HCT116 (cell line): ENCODE data around the gene SLC16A3.

Experiments
- CBX3 ChIP-seq: IDR thresholded peaks from 2 replicates; pipeline ENCODE4 v1.6.1; 2012; ENCODE audit warnings: low read depth
- CEBPB ChIP-seq: IDR thresholded peaks from 2 replicates; pipeline ENCODE4 v1.6.1; 2012; ENCODE audit warnings: low read depth
- ELF1 ChIP-seq: IDR thresholded peaks from 2 replicates; pipeline ENCODE4 v1.6.1; 2012; ENCODE audit warnings: low read depth, borderline replicate concordance
- EZH2 ChIP-seq: fragments of 200-600 bp; sonication (generic); IDR thresholded peaks from 2 replicates; pipeline ENCODE4 v1.6.1; 2017; ENCODE audit warnings: antibody characterized with exemption, mixed run types
- EZH2phosphoT487 ChIP-seq: fragments of 200-600 bp; IDR thresholded peaks from 2 replicates; pipeline ENCODE4 v1.6.1; 2018; ENCODE audit warnings: antibody characterized with exemption, borderline replicate concordance
- FOSL1 ChIP-seq: IDR thresholded peaks from 2 replicates; pipeline ENCODE4 v1.6.1; 2012; ENCODE audit warnings: low read depth
- JUND ChIP-seq: IDR thresholded peaks from 2 replicates; pipeline ENCODE4 v1.6.1; 2012
- POLR2A ChIP-seq: IDR thresholded peaks from 2 replicates; pipeline ENCODE4 v1.7.0; 2011; ENCODE audit warnings: borderline replicate concordance; ENCODE audit not compliant: insufficient read depth, insufficient read length; ENCODE audit errors: extremely low read depth
- POLR2AphosphoS5 ChIP-seq: IDR thresholded peaks from 2 replicates; pipeline ENCODE4 v1.6.1; 2011; ENCODE audit warnings: mild to moderate bottlenecking, low read depth, low read length, moderate library complexity
- SRF ChIP-seq: IDR thresholded peaks from 2 replicates; pipeline ENCODE4 v1.6.1; 2012; ENCODE audit warnings: low read depth
- TF ChIP-seq, protein P1 (sequence below): IDR thresholded peaks from 2 replicates; pipeline ENCODE4 v1.6.1; 2012
- TF ChIP-seq, protein P2 (sequence below), 3 experiments: fragments of 200-600 bp in 1 of 3; sonication (generic) in 1 of 3; IDR thresholded peaks in 2 of 3; conservative IDR thresholded peaks in 1 of 3; 2 replicates each; pipeline ENCODE4 v1.5.1; 2012 to 2017; ENCODE audit warnings: low read depth in 2 of 3, low read length in 2 of 3, antibody characterized with exemption in 1 of 3, borderline replicate concordance in 1 of 3, control low read depth in 1 of 3, mild to moderate bottlenecking in 1 of 3, mixed read lengths in 1 of 3, mixed run types in 1 of 3, moderate library complexity in 1 of 3; ENCODE audit not compliant: insufficient read depth in 1 of 3
- TF ChIP-seq, protein P3 (sequence below): IDR thresholded peaks from 2 replicates; pipeline ENCODE4 v1.6.1; 2012; ENCODE audit warnings: low read depth

DNA sequence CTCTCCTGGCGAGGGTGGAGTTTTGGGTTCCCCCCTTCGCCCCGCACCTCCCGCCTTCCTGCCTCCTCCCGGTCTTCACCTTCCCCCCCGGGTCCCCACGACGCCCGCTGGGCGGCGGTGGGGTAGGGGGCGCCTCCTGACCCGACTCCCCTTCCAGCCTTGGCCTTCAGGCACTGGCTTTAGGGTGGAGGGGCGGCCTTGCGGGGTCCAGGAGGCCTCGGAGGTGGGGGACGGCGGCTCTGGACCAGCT lies 2.4 kb downstream of the SLC16A3 start:
- TF ChIP-seq, protein P1, sequence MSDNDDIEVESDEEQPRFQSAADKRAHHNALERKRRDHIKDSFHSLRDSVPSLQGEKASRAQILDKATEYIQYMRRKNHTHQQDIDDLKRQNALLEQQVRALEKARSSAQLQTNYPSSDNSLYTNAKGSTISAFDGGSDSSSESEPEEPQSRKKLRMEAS = no peak
- TF ChIP-seq, protein P2, sequence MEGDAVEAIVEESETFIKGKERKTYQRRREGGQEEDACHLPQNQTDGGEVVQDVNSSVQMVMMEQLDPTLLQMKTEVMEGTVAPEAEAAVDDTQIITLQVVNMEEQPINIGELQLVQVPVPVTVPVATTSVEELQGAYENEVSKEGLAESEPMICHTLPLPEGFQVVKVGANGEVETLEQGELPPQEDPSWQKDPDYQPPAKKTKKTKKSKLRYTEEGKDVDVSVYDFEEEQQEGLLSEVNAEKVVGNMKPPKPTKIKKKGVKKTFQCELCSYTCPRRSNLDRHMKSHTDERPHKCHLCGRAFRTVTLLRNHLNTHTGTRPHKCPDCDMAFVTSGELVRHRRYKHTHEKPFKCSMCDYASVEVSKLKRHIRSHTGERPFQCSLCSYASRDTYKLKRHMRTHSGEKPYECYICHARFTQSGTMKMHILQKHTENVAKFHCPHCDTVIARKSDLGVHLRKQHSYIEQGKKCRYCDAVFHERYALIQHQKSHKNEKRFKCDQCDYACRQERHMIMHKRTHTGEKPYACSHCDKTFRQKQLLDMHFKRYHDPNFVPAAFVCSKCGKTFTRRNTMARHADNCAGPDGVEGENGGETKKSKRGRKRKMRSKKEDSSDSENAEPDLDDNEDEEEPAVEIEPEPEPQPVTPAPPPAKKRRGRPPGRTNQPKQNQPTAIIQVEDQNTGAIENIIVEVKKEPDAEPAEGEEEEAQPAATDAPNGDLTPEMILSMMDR (IDR thresholded peaks at IDR 0.05 in 2 of 3, conservative IDR thresholded peaks at IDR 0.05 in 1 of 3; ENCODE audit: borderline replicate concordance in 1 of 3, insufficient read depth in 1 of 3, low read depth in 2 of 3, low read length in 2 of 3) = no peak
- no peak for TF ChIP-seq EZH2
- TF ChIP-seq POLR2A = no peak
- TF ChIP-seq, protein P3, sequence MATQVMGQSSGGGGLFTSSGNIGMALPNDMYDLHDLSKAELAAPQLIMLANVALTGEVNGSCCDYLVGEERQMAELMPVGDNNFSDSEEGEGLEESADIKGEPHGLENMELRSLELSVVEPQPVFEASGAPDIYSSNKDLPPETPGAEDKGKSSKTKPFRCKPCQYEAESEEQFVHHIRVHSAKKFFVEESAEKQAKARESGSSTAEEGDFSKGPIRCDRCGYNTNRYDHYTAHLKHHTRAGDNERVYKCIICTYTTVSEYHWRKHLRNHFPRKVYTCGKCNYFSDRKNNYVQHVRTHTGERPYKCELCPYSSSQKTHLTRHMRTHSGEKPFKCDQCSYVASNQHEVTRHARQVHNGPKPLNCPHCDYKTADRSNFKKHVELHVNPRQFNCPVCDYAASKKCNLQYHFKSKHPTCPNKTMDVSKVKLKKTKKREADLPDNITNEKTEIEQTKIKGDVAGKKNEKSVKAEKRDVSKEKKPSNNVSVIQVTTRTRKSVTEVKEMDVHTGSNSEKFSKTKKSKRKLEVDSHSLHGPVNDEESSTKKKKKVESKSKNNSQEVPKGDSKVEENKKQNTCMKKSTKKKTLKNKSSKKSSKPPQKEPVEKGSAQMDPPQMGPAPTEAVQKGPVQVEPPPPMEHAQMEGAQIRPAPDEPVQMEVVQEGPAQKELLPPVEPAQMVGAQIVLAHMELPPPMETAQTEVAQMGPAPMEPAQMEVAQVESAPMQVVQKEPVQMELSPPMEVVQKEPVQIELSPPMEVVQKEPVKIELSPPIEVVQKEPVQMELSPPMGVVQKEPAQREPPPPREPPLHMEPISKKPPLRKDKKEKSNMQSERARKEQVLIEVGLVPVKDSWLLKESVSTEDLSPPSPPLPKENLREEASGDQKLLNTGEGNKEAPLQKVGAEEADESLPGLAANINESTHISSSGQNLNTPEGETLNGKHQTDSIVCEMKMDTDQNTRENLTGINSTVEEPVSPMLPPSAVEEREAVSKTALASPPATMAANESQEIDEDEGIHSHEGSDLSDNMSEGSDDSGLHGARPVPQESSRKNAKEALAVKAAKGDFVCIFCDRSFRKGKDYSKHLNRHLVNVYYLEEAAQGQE = no peak
- no peak for TF ChIP-seq CBX3
- TF ChIP-seq ELF1 = no peak
- no peak for TF ChIP-seq SRF
- no peak for TF ChIP-seq FOSL1
- TF ChIP-seq JUND = no peak
- no peak for TF ChIP-seq EZH2phosphoT487
- TF ChIP-seq POLR2AphosphoS5 = no peak
- TF ChIP-seq CEBPB = no peak
